Activated CD8-positive, alpha-beta memory T cell treated with anti-CD3 and anti-CD28 coated beads, Interleukin-2, amount 50 U/mL, for 4 hours (primary cell): ENCODE data around the gene CLDN17.

Experiments
- DNase-seq: peaks from one replicate; pipeline ENCODE4 v3.0.0-alpha.2; 2020

The CLDN17 gene, protein sequence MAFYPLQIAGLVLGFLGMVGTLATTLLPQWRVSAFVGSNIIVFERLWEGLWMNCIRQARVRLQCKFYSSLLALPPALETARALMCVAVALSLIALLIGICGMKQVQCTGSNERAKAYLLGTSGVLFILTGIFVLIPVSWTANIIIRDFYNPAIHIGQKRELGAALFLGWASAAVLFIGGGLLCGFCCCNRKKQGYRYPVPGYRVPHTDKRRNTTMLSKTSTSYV

GRCh38 chr21:30166705-30167104, at the start of gene CLDN17:
Gene CLDN17 (minus strand): TSS chr21:30166805. CDS start chr21:30166617, 188 bp downstream.
- no peak for DNase-seq

- no peak for DNase-seq
Observed at GRCh38 chr21:30216041-30216723, 49.6 kb upstream of the CLDN17 start, which contains the start of gene CLDN8. Gene CLDN8 (minus strand): TSS chr21:30216097. CDS start chr21:30215925, 172 bp downstream.

- DNase-seq, result no peak
Observed at GRCh38 chr21:30211071-30211470, 44.5 kb upstream of the CLDN17 start.

- DNase-seq, result no peak
Observed at GRCh38 chr21:30209601-30210000, 43.0 kb upstream of the CLDN17 start.

DNA sequence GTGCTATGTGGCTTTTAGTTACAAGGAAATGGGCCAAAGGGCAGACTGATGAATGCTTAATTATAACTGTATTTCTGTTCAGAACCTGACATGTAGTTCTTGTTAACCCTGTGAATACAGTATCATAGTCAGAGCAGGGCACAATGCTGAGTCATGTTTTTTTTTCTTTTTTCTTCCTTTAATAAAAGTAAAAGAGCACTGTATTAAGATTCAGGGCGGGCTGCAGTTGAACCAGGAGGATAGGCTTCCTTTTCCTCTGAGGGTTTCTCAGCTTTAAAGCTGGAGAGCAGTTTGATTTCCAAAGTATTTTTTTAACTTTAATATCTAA, 40.6 kb upstream of the CLDN17 start:
- DNase-seq, result no peak

- no peak for DNase-seq
Observed at GRCh38 chr21:30206551-30207251, 40.1 kb upstream of the CLDN17 start.

GRCh38 chr21:30200000-30200399, 33.4 kb upstream of the CLDN17 start:
- DNase-seq, result no peak

GRCh38 chr21:30194701-30195299, 28.2 kb upstream of the CLDN17 start:
- no peak for DNase-seq

- no peak for DNase-seq
Observed at GRCh38 chr21:30193201-30193600, 26.6 kb upstream of the CLDN17 start.

DNA sequence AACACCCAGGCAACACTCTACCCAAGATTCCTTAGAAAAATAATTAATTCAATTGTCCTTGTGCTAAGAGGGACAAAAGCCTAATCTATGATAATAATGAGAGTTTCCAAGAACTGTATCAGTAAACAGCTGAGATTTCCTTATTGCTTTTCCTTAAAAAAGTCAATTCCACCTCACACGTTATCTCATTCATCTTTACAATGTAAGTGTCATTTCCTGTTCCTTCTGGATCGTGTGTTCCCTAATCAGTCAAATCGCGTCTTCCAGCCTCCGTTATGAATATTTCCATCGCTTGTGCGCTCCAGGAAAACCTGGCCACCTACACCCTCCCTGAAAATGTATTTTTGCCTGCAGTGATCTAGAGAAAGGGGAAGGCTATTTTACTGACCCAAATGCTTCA, 23.9 kb upstream of the CLDN17 start:
- DNase-seq, result no peak

DNA sequence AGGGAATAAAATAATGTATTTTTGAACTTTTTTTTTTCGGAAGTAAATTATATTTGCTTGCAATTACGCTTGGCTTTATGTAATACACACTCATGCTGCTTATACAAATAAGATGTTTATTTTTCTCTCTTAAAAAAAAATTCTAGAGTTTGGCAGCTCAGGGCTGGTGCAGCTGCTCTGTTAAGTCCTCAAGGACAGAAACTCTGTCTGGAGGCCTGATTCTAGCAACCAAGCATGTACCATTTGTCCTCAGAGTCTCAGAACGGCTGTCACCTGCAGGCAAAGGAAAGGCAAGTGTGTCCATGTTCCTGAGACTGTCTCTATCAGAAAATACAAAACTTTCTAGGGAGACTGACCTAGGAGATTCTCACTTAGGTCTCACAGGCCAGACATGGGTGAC, 23.2 kb upstream of the CLDN17 start:
- no peak for DNase-seq

GRCh38 chr21:30186242-30186641, 19.6 kb upstream of the CLDN17 start:
- no peak for DNase-seq

DNA sequence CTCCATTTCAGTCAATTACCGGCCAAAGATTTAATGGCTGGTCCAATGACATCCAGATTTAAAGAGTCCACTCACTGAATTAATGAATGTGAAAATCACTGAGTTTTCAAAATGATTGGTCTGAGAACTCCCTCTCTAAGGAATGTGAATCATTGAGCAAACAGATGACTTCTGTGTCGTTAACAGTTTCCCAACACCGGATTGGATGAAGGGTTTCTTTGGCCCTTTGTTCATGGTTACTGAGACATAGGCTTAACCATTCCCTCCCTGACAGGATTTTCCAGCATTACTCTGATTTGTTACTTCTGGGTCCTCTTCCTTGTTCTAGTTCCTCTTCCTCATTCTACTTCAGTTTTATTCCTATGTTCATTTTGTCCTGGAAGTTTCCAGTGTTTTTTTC, 1.5 kb upstream of the CLDN17 start:
- no peak for DNase-seq

GRCh38 chr21:30166171-30166570, 434 bp downstream of the CLDN17 start:
- no peak for DNase-seq

- no peak for DNase-seq
Observed at GRCh38 chr21:30164796-30165195, 1.8 kb downstream of the CLDN17 start.

DNA sequence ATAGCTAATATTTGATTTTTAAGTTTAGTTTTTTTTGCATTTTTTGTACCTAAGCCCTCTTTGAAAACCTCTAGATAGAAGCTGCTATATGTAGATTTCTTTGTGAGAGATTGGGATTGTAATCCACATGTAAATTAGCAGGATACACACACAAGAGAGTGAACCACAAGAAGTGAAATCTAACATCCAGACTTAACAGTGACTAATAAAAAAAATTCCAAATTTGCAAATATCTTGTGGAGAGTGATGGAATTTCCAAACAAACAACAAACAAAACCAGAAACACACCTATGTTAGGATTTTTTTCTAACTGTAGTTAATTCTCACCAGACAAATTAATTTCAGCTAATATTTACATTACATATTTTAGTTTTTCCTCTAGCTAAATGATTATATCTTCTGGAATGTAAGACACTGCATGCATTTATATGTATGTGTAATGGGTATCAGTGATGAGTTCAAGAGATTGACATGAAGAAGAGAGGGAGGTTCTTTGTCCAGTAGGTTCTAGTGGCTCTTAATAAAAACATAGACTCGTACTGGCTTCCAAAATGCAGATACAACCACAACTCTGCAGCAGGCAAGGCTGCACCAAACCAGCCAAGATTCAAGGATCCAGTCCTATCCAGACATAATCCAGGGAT, 12.8 kb downstream of the CLDN17 start:
- DNase-seq, result no peak

DNA sequence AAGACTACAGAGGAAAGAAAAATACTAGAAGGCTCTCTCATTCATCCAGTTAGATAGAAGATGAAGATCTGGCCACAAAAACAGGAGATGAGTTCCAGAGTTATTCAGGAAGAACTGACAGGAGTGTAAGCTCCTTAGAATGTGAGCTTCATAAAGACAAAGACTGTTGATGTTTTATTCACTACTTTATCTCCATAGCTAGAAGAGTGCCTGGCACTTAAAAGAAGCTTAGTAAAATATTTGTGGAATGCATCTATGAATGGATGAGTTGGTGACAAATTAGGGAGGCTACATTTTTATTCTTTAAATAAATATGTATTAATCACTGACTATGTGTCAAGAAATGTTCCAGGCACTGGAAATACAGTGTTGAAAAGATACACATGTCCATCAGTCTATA, 13.8 kb downstream of the CLDN17 start:
- no peak for DNase-seq

GRCh38 chr21:30148906-30149305, 17.7 kb downstream of the CLDN17 start:
- DNase-seq, result no peak

DNA sequence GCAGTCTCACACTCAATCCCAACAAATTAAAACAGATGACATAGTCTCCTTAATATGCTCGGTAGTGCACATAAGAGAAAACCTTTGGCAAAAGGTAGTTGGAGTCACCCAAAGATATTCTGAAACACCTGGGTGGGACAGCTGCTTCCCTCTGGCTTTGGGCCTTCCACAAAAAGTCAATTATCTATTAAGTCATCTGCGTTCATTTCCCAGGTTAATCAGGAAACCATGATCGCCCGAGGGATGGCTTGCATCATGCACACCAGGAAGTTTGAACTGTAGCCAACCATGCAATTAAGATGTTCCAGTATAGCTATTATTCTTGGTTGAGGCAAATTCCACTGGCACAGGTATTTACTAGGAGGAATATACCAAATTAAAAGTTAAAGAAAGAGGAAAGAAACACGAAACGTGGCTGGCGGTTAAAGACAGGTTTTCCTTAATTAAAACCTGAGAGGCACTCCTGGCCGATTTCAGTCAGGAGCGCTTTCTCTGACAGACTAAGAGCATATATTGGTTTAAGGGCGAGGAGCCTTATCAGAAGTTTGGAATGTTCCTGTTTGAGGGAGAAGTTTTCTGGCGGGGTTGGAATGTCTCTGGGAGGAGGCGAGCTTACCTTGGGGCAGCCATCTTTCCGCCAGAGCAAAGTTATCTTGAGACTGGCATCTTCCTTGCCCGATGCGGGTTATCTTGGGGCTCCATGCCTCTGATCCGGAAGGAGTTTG, 19.9 kb downstream of the CLDN17 start:
- no peak for DNase-seq

DNA sequence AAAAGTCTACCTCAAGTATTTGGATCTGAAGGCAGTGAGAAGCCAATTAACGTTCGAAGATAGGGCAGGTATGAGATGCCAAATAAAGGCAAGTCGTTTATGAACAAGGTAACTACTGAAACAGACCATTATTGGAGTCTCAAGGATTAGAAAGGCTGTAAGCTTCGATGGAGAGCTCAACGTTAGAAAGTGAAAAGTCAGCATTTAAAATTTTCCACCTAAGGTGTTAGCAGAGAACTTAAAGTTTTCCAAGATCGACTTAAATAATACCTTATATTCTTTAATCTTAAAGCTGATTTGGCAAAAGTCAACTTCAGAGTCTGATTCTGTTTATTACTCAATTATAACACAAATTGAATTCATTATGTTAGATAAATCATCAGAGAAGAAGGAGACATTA, 28.1 kb downstream of the CLDN17 start:
- no peak for DNase-seq

DNA sequence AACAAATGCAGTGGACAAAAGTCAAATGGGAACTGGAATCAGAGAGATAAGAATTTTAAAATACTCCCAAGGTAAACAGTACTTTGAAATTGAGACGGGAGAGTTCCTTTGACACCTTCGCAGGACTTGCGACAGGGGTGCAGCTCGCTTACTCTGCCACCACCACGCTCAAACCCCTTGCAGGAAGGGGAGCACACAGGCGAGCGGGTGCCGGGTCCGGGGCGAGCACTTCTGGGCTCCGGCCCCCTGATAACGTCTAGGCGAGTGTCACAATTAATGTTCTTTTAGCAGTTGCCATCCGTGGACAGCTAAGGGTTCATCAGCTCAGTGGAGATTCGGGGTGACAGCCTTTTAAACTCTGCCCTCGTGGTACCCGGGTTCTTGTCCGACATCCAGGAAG, 37.4 kb downstream of the CLDN17 start:
- DNase-seq, result no peak

DNA sequence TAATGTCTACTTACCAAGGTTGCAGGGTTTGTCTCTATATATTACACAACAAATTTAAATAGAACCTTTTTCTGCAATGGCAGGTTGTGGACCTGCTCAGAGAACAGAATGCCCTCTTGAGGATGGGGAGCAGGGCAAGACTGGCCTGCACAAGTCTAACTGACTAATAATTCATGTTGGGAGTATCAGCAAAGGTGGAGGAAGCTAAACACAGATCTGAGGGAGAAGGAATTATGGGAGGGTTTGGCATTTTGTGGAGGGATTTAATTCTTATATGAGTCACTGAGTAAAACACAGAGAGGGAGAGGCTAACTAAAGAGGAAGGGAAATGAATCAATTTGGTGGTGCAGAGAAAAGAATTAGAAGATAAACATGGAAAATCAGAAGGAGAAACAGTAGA, 40.0 kb downstream of the CLDN17 start:
- DNase-seq, result no peak

DNA sequence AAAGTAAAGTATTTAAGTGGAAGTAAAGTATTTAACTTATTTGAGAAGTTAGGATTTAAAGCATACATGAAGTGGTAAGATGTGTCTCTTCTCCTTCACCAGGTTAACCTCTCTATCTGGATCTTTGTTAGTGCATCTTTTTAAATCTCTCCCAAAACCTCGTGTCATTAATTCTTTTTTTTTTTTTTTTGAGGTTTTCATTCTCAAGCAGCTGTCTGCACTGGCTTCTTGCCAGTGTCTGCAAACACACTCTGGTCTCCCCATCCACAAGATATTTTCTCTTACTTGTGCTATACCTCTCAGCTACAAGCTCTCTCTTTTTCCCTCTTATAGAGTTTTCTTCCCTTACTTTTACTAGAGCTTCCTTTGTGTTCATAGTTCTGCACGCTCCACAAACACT, 49.0 kb downstream of the CLDN17 start:
- DNase-seq, result no peak
